ENCODE measurements around the gene LINC01488.

Gene LINC01488

GRCh38 chr11:69510471-69511357 lies 29.3 kb downstream of the LINC01488 start:
- peak; percentile 31 for DNase-seq (ENCODE audit: low read depth)

GRCh38 chr11:69511358-69512055 lies 30.0 kb downstream of the LINC01488 start:
- peak; percentile 75 for DNase-seq (ENCODE audit: low read depth)

- DNase-seq (ENCODE audit: low read depth) = no peak
Observed at GRCh38 chr11:69512136-69512535, 30.7 kb downstream of the LINC01488 start.

- no peak for DNase-seq (ENCODE audit: low read depth)
Observed at GRCh38 chr11:69512790-69513189, 31.3 kb downstream of the LINC01488 start.

- DNase-seq (ENCODE audit: low read depth) = no peak
Observed at GRCh38 chr11:69513196-69513595, 31.7 kb downstream of the LINC01488 start.

- no peak for DNase-seq (ENCODE audit: low read depth)
Observed at GRCh38 chr11:69513663-69514224, 32.3 kb downstream of the LINC01488 start.

DNA sequence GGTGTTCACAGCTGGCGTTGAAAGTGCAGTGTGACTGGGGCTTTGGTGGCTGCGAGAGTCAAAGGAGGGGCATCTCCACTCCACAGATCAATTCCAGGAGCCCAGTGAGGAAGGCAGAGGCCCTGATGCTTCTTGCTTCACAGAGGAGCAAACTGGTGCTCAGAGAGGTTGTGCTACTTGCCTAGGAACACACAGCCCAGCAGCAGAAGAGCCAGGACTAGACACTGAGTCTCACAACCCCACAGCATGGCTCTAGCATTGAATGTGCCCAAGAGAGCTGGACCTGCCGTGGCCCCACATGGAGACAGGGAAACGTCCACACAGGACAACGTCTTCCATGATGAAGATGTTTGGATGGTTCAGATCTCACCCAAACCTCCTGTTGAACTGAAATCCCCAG lies 33.3 kb downstream of the LINC01488 start:
- DNase-seq (ENCODE audit: low read depth) = no peak

DNA sequence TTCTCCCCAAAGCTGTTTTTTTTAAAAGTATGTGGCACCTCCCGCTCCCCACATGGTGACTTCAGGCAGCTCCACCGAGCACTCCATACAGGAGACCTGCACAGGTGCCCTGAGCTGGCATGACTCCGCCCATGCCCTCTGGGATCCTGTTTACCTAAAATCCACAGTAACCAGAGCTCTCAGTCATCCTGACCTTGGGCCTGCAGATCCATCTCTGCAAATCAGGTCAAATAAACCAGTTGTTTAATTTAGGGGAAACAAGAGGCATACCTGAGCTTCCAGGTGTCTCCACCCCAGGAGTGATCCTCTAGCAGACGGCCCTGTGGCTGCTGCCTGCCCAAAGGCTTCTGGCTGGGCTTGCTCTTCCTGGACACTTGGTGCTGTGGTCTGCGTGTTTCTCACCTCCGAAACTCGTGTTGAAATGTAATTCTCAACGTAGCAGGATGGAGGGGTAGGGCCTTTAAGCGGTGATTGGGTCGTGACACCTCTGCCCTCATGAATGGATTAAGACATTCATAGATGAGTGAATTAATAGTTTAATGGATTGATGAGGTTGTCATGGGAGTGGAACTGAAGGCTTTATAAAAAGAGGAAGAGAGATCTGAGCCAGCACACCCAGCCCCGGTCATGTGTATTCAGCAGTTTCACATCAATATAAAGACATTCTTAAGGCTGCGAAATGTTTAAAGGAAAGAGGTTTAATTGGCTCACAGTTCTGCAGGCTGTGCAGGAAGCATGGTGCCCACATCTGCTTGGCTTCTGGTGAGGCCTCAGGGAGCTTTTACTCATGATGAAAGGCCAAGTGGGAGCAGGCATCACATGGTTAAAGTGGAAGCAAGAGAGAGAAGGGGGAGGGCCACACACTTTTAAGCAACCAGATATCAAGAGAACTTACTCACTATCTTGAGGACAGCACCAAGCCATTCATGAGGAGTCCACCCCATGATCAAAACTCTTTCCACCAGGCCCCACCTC lies 34.1 kb downstream of the LINC01488 start:
- no peak for DNase-seq (ENCODE audit: low read depth)

GRCh38 chr11:69516526-69516925 lies 35.1 kb downstream of the LINC01488 start:
- DNase-seq (ENCODE audit: low read depth) = no peak

GRCh38 chr11:69518081-69518950 lies 36.9 kb downstream of the LINC01488 start:
- DNase-seq (ENCODE audit: low read depth) = peak; percentile 23

GRCh38 chr11:69520186-69520916 lies 38.9 kb downstream of the LINC01488 start:
- no peak for DNase-seq (ENCODE audit: low read depth)

DNA sequence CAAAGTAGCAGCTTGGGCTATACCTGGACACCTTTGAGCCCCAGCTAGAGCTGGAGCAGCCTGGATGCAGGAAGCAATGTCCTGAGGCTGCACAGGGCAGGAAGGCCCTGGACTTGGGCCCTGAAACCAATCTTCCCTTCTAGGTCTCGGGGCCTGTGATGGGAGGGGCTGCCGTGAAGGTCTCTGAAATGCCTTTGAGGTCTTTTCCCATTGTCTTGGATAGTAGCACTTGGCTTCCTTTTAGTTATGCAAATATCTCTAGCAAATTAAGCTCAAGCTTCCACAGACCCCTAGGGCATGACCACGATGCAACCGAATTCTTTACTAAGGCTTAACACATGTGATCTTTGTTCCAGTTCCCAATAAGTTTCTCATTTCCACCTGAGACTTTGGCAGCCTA lies 40.0 kb downstream of the LINC01488 start:
- DNase-seq (ENCODE audit: low read depth) = no peak

GRCh38 chr11:69523453-69523852 lies 42.0 kb downstream of the LINC01488 start:
- no peak for DNase-seq (ENCODE audit: low read depth)

DNA sequence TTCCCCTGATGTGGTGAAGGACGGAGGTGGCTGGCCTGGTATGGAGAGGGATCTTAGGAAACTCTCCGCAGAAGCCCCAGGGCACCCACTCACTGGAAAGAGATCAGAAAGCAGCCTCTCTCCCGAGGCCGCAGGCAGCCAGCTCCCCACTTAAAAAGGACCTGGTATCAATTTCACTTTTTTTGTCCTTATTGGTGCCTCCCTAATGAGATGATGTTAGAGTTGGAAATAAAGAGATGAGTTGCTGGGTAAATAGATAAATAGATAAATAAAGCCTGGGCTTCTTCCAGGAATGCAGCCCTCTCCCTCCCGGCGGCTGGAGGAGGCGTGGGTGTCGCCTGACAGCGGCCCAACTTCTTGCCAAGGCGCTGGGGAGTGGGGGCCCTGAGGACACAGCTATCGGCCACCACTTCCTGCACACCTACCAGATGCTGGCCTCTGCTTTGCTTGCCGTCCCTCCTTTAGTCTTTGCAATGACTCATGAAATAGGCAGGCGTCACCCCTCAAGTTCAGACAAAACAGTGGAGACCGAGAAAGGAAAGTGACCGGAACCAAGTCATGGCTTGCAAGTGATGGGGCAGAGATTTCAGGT lies 42.9 kb downstream of the LINC01488 start:
- DNase-seq (ENCODE audit: low read depth) = no peak

DNA sequence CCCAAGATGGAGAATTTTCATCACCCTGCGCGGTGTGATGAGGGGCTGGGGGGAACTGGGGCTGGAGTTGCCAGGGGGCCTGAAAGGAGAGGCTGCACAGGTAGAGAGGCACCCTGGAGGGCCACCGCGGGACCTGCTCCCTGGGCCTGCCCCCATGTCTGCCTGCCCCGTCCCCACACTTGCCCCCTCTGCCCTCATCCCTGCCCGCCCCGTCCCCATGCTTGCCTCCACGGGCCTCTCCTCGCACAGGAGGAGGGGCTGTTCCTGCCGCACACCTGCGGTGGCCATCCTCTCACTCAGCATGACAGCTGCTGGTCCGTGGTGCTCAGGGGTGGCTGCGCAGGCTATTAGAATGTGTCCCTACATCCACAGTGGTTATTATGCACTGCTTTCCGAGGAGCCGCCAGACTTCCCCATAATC lies 43.5 kb downstream of the LINC01488 start:
- DNase-seq (ENCODE audit: low read depth) = no peak

- DNase-seq (ENCODE audit: low read depth) = no peak
Observed at GRCh38 chr11:69525516-69526452, 44.3 kb downstream of the LINC01488 start.

DNA sequence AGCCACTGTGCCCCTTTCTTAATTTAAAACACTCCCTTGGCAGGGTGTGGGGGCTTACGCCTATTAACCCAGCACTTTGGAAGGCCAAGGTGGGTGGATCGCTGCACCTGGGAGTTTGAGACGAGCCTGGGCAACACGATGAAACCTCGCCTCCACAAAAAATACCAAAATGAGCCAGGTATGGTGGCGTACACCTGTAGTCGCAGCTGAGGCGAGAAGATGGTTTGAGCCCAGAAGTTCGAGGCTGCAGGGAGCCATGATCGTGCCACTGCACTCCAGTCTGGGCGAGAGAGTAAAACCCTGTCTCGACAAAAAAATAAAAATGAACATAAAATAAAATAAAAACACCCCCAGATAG lies 45.0 kb downstream of the LINC01488 start:
- no peak for DNase-seq (ENCODE audit: low read depth)

DNA sequence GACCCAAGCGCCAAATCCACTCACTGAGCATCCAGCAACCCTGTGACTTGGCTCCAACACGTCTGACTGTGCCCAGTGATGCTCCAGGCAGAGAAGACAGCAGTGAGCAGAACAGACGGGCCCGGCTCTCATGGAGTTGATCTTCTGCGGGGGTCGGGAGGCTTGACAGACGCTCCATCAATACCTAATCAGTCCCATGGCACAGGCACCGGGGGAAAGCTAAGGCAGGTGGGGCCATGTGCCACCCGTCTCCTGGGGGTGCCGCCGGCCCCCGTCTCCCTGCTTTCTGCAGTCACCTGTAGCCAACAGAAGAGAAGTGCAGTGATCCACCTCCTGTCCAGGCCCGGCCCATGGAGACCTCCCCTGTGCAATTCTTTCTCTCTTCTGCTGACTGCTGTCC lies 47.5 kb downstream of the LINC01488 start:
- DNase-seq (ENCODE audit: low read depth) = no peak

Data from fibroblast of the conjunctiva (primary cell).